ENCODE measurements around the gene ZNF714.

The ZNF714 gene

GRCh38 chr19:21094347-21095025, 12.5 kb downstream of the ZNF714 start:
- Histone ChIP-seq H3K9me3 (replicated peaks; ENCODE audit: insufficient read depth, low read length) (no peaks in the 10 kb centered on the region), H3K27me3 (replicated peaks; ENCODE audit: insufficient read depth, low read length) (no peaks in the 10 kb centered on the region), H3K36me3 (replicated peaks; ENCODE audit: insufficient read depth, low read length) (no peaks in the 10 kb centered on the region), H3K9me2 (replicated peaks; ENCODE audit: insufficient read depth, low read length) (no peaks in the 10 kb centered on the region), H3K27ac (ENCODE audit: low read length) (no peak overlapping the region), H3K9ac (ENCODE audit: low read length) (no peak overlapping the region), H2AFZ (ENCODE audit: low read length) (no peak overlapping the region), H3K4me3 (ENCODE audit: low read length) (no peak overlapping the region), H4K20me1 (ENCODE audit: insufficient read depth, low read length) (no peaks in the 10 kb centered on the region), H3K79me2 (ENCODE audit: low read length) (no peaks in the 10 kb centered on the region), H3F3A (ENCODE audit: insufficient read depth, low read length) (no peaks in the 10 kb centered on the region), H3K4me2 (ENCODE audit: low read depth, low read length) (no peak overlapping the region), H3K4me1 (ENCODE audit: low read length) (no peaks in the 10 kb centered on the region)
- no peak for TF ChIP-seq EZH2 (optimal IDR thresholded peaks at IDR 0.05; ENCODE audit: low read depth, low read length)
- TF ChIP-seq CTCF (IDR thresholded peaks at IDR 0.05; ENCODE audit: low read length) = no peak
- TF ChIP-seq EZH2phosphoT487 (IDR thresholded peaks at IDR 0.05; ENCODE audit: low read length) = no peak
- no peak for DNase-seq

- Histone ChIP-seq H3K4me1 (ENCODE audit: low read length) (no peaks in the 10 kb centered on the region), H3K4me3 (ENCODE audit: low read length) (no peak overlapping the region), H3K4me2 (ENCODE audit: low read depth, low read length) (no peak overlapping the region), H3F3A (ENCODE audit: insufficient read depth, low read length) (no peaks in the 10 kb centered on the region), H3K36me3 (replicated peaks; ENCODE audit: insufficient read depth, low read length) (no peaks in the 10 kb centered on the region), H3K27me3 (replicated peaks; ENCODE audit: insufficient read depth, low read length) (no peaks in the 10 kb centered on the region), H3K27ac (ENCODE audit: low read length) (no peak overlapping the region), H2AFZ (ENCODE audit: low read length) (no peak overlapping the region), H3K9me3 (replicated peaks; ENCODE audit: insufficient read depth, low read length) (no peaks in the 10 kb centered on the region), H3K9ac (ENCODE audit: low read length) (no peak overlapping the region), H3K9me2 (replicated peaks; ENCODE audit: insufficient read depth, low read length) (no peaks in the 10 kb centered on the region), H3K79me2 (ENCODE audit: low read length) (no peaks in the 10 kb centered on the region), H4K20me1 (ENCODE audit: insufficient read depth, low read length) (no peaks in the 10 kb centered on the region)
- TF ChIP-seq EZH2 (optimal IDR thresholded peaks at IDR 0.05; ENCODE audit: low read depth, low read length) (no peak), EZH2phosphoT487 (IDR thresholded peaks at IDR 0.05; ENCODE audit: low read length) (no peak), CTCF (IDR thresholded peaks at IDR 0.05; ENCODE audit: low read length) (no peak)
- DNase-seq = no peak
These were observed 16.3 kb downstream of the ZNF714 start for GRCh38 chr19:21098291-21098690.

- H3K27me3 ChIP-seq (replicated peaks; ENCODE audit: insufficient read depth, low read length) = no peaks in the 10 kb centered on the region
- no peaks in the 10 kb centered on the region for H3F3A ChIP-seq (ENCODE audit: insufficient read depth, low read length)
- no peak overlapping the region for H2AFZ ChIP-seq (ENCODE audit: low read length)
- TF ChIP-seq CTCF (IDR thresholded peaks at IDR 0.05; ENCODE audit: low read length) = no peak
- no peak for TF ChIP-seq EZH2phosphoT487 (IDR thresholded peaks at IDR 0.05; ENCODE audit: low read length)
- TF ChIP-seq EZH2 (optimal IDR thresholded peaks at IDR 0.05; ENCODE audit: low read depth, low read length) = no peak
- H3K4me1 ChIP-seq (ENCODE audit: low read length) = no peaks in the 10 kb centered on the region
- no peak for DNase-seq
- H3K27ac ChIP-seq (ENCODE audit: low read length) = no peak overlapping the region
- H3K9ac ChIP-seq (ENCODE audit: low read length) = no peak overlapping the region
- H3K4me2 ChIP-seq (ENCODE audit: low read depth, low read length) = no peak overlapping the region
- no peaks in the 10 kb centered on the region for H4K20me1 ChIP-seq (ENCODE audit: insufficient read depth, low read length)
- no peaks in the 10 kb centered on the region for H3K9me2 ChIP-seq (replicated peaks; ENCODE audit: insufficient read depth, low read length)
- H3K4me3 ChIP-seq (ENCODE audit: low read length) = no peak overlapping the region
- no peaks in the 10 kb centered on the region for H3K79me2 ChIP-seq (ENCODE audit: low read length)
- no peaks in the 10 kb centered on the region for H3K36me3 ChIP-seq (replicated peaks; ENCODE audit: insufficient read depth, low read length)
- no peaks in the 10 kb centered on the region for H3K9me3 ChIP-seq (replicated peaks; ENCODE audit: insufficient read depth, low read length)
These were observed 19.7 kb downstream of the ZNF714 start for GRCh38 chr19:21101521-21102242.

Data from MM.1S (cell line).